K562 (cell line): ENCODE measurements around the gene FILIP1L.

ENCODE experiments used
- CREB1 ChIP-seq, 2 experiments: sonication (generic) in 1 of 2; formaldehyde crosslinking in 1 of 2; IDR thresholded peaks; 2 replicates each; pipeline versions ENCODE4 v1.6.1 to v1.8.0; 2012 to 2022; ENCODE audit warnings: inconsistent platforms in 1 of 2, mild to moderate bottlenecking in 1 of 2, missing genetic modification reagents in 1 of 2, moderate library complexity in 1 of 2
- MEF2A ChIP-seq: IDR thresholded peaks from 2 replicates; pipeline ENCODE4 v1.6.1; 2011; ENCODE audit warnings: low read depth, mild to moderate bottlenecking, low read length, moderate library complexity; ENCODE audit not compliant: control insufficient read depth
- YY1 ChIP-seq, 3 experiments: IDR thresholded peaks; 2 replicates each; pipeline ENCODE4 v1.6.1; 2011; ENCODE audit warnings: low read length in 2 of 3, mild to moderate bottlenecking in 2 of 3, moderate library complexity in 2 of 3, borderline replicate concordance in 1 of 3, control low read depth in 1 of 3, low read depth in 1 of 3; ENCODE audit not compliant: insufficient read depth in 3 of 3, insufficient replicate concordance in 2 of 3, control insufficient read depth in 1 of 3, insufficient read length in 1 of 3; ENCODE audit errors: extremely low read depth in 1 of 3
- TF ChIP-seq, protein P1 (sequence below), 3 experiments: IDR thresholded peaks in 2 of 3; conservative IDR thresholded peaks in 1 of 3; 2 replicates each; pipeline ENCODE4 v1.5.1; 2011 to 2012; ENCODE audit warnings: low read length in 3 of 3, mild to moderate bottlenecking in 3 of 3, control low read depth in 2 of 3, improper control_type of control experiment in 1 of 3, inconsistent platforms in 1 of 3, low read depth in 1 of 3, mixed read lengths in 1 of 3, moderate library complexity in 1 of 3; ENCODE audit not compliant: insufficient read depth in 2 of 3

DNA sequence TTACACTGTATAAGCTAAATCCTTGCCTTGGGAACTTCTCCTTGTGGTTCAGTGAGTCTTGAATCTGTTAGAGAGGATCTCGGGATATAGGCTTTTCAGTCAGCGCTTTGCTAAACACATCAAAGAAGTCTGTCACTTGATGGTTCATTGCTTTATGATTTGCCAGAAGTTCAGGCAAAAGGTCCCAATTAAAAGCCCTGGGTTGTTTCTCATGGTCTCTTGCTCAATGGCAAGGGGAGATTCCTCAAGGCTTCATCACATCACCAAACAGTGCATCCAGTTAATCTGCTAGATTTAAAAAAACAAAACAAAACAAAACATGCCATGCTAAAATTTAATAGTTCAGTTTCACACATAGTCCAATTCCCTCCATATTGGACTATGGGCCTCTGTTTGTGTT, 114.8 kb downstream of the FILIP1L start:
- TF ChIP-seq CREB1 (IDR thresholded peaks at IDR 0.05) = no peak
- no peak for TF ChIP-seq CREB1 (CRISPR knock-in tag; IDR thresholded peaks at IDR 0.05)
- TF ChIP-seq, protein P1, sequence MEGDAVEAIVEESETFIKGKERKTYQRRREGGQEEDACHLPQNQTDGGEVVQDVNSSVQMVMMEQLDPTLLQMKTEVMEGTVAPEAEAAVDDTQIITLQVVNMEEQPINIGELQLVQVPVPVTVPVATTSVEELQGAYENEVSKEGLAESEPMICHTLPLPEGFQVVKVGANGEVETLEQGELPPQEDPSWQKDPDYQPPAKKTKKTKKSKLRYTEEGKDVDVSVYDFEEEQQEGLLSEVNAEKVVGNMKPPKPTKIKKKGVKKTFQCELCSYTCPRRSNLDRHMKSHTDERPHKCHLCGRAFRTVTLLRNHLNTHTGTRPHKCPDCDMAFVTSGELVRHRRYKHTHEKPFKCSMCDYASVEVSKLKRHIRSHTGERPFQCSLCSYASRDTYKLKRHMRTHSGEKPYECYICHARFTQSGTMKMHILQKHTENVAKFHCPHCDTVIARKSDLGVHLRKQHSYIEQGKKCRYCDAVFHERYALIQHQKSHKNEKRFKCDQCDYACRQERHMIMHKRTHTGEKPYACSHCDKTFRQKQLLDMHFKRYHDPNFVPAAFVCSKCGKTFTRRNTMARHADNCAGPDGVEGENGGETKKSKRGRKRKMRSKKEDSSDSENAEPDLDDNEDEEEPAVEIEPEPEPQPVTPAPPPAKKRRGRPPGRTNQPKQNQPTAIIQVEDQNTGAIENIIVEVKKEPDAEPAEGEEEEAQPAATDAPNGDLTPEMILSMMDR (IDR thresholded peaks at IDR 0.05 in 2 of 3, conservative IDR thresholded peaks at IDR 0.05 in 1 of 3; ENCODE audit: insufficient read depth in 2 of 3, low read depth in 1 of 3, low read length in 3 of 3) = no peak
- TF ChIP-seq YY1 (IDR thresholded peaks at IDR 0.05; ENCODE audit: borderline replicate concordance in 1 of 3, control insufficient read depth in 1 of 3, extremely low read depth in 1 of 3, insufficient read depth in 3 of 3, insufficient read length in 1 of 3, insufficient replicate concordance in 2 of 3, low read depth in 1 of 3, low read length in 2 of 3) = no peak
- no peak for TF ChIP-seq MEF2A
